GM18508 (cell line): Measurements from ENCODE around the gene ITFG1.
"Not testable (repeated sequence)": the region's sequence is repeated elsewhere in the genome, so short reads cannot be mapped to it uniquely, and the experiment has no call there.

Source experiments
- ATAC-seq: cut with Tn5 transposase; IDR thresholded peaks from one replicate; pipeline ENCODE4 v1.9.1; 2021; ENCODE audit warnings: moderate number of reproducible peaks; ENCODE audit not compliant: insufficient read depth, unreplicated experiment

The ITFG1 gene

GRCh38 chr16:47475786-47476185, 14.9 kb upstream of the ITFG1 start:
- no peak for ATAC-seq

- ATAC-seq = no peak
Observed at GRCh38 chr16:47473792-47474191, 12.9 kb upstream of the ITFG1 start.

- not testable (repeated sequence) for ATAC-seq
Observed at GRCh38 chr16:47473004-47473403, 12.1 kb upstream of the ITFG1 start.

- no peak for ATAC-seq
Observed at GRCh38 chr16:47470810-47471209, 9.9 kb upstream of the ITFG1 start.

DNA sequence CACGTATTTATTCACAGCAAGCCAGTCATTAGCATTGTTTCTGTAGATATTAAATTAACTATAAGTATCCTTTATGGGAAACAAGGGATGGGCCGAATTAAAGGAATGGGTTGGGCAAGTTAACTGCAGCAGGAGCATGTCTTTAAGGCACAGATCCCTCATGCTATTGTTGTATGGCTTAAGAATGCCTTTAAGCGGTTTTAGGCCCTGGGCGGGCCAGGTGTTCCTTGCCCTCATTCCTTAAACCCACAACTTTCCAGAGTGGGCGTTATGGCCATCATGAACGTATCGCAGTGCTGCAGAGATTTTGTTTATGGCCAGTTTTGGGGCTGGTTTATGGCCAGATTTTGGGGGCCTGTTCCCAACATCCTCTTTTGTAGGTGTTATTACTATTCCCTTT, 9.3 kb upstream of the ITFG1 start:
- no peak for ATAC-seq

DNA sequence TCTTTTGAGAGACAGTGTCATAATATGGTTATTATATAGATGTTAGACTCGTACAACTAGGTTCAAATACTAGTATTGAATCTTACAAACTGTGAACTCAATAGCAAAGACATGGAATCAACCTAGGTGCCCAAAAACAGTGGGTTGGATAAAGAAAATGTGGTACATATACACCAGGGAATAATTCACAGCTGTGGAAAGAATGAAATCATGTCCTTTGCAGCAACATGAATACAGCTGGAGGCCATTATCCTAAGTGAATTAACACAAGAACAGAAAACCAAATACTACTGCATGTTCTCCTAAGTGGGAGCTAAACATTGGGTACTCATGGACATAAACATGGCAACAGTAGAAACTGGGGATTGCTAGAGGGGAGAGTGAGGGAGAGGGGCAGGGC, 8.4 kb upstream of the ITFG1 start:
- ATAC-seq = no peak

- not testable (repeated sequence) for ATAC-seq
Observed at GRCh38 chr16:47468070-47468689, 7.3 kb upstream of the ITFG1 start.

GRCh38 chr16:47467501-47467900, 6.6 kb upstream of the ITFG1 start:
- no peak for ATAC-seq

DNA sequence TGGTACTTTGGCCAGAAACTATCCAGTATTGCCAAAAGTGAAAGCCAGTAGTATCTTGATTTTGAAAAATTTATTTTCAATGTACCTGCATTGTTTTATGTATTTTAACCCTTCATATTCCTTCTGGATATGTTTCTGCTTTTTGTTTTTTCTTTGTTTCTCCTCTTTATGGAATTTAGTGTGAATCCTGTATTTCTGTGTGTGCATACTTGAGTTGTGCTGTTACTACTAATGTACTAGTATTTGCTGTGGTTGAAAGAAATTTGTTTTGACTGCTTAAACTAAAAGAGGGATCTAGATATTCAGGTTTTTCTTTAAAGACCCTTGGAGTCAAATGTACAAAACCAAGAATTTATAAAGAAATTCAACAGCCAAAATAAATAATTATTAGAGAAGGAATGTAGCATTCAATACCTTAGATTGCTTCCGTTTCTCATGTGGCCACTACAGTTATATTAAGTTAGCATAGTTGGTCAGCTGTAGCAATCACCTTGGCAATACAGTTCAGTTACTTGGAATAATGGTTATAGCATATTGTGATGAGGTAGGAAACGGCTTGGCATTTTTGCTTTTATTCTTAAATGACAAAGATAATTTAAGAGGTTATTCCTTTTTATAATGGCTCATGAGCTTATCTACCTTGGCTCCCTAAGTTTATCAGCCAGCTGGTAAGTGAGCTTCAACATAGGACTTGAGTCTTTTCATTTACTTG, 5.2 kb upstream of the ITFG1 start:
- no peak for ATAC-seq

GRCh38 chr16:47463771-47464624, 3.1 kb upstream of the ITFG1 start:
- ATAC-seq = no peak

DNA sequence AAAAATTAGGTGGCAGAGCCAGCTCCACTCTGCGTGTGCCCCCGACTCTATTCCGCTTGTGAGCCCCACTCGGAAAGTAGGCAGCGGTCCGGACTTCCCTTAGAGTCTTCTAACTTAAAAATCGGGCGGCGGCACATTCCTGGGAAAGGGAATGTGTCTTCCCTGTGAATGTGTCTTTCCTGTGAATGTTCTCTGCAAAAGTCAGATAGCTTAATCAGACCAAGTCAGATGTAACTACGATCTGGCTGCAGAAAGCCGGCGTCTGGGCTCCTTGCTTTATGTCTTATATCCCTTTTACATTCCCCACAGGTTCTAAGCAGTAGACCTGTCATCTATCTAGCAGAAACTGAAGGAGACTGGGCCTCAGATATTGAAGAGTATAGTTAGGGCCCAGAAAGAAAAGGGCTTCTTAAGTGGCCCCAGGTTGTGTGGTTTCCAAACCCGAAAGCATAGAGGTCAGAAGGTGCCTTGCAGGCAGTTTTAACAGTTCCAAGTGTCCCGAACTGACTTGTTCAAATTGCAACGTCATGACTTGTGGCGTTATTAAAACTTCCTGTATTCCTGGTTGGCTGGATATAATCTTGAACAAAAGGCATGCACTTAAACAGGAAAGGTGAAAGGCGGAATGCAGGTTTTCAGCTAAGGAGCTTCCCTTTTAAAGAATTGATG, 869 bp upstream of the ITFG1 start:
- no peak for ATAC-seq

DNA sequence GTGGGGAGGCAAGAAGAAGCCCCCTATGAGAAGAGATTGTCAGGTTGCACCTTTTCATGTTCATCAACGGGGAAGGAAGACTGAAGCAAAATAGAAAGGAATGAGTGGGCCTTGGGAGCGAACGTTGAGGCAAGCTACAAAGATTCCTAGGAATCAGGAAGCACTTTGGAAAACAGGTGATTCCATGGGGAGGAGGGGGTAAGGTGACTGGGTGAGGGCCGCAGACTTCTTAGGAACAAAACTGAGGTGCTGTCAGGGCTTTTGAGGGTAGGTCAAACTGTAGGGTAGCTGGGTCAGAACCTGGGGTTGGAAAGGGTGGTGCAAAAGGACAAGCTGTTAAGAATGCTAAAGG, 528 bp downstream of the ITFG1 start:
- ATAC-seq = no peak

- ATAC-seq = no peak
Observed at GRCh38 chr16:47459603-47460002, 1.3 kb downstream of the ITFG1 start.

DNA sequence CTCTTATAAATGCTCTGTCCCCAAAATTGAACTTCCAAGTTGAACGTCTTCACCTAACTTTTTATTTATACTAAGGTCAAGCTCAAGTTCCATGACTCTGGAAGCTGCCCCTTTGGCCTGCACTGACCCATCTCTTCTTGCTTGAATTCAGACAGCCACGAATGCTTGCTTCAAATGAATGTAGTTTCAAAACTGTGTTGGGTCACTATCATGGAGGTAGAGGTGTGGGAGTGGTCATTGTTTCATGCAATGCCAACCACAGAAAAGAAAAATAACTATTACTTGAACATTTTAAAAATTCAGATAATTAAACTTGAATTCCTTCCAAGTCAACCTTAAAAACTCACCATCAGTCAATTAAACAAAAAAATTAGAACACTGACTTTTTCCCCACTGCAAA, 2.5 kb downstream of the ITFG1 start:
- ATAC-seq = no peak

DNA sequence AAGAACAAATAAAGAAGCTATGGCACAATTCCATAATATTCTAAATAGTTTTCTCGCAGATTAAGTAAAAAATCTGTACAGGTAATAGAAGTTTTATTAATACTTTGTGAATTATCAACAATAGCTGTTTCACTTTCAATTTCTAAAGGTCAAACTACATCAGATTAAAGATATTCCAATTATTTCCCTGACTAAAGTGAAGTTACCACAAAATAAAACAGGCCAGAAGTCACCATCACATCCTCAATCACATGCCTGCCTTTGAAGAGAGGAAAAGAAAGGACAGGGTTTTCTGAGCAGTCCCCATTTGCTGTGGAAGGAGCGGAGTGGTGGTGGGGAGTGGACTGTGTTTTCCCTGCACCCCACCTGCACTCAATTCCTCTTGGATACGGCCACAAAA, 11.1 kb downstream of the ITFG1 start:
- ATAC-seq = no peak

- ATAC-seq = no peak
Observed at GRCh38 chr16:47448830-47449575, 11.9 kb downstream of the ITFG1 start.

- ATAC-seq = no peak
Observed at GRCh38 chr16:47446431-47446830, 14.4 kb downstream of the ITFG1 start.

GRCh38 chr16:47442884-47443283, 18.0 kb downstream of the ITFG1 start:
- ATAC-seq = not testable (repeated sequence)

GRCh38 chr16:47440066-47440465, 20.8 kb downstream of the ITFG1 start:
- ATAC-seq = not testable (repeated sequence)

- ATAC-seq = not testable (repeated sequence)
Observed at GRCh38 chr16:47434274-47434673, 26.6 kb downstream of the ITFG1 start.
